KMS-11 (cell line): ENCODE data around the gene ADCY7.

Experiments used
- H2AFZ ChIP-seq: fragments of 200-600 bp; sonication (generic); 2 replicates; pipeline ENCODE4 v1.6.1; 2016; ENCODE audit warnings: antibody characterized with exemption, mixed run types, low read depth
- H3K27ac ChIP-seq: fragments of 200-600 bp; sonication (generic); 2 replicates; pipeline ENCODE4 v1.6.1; 2016; ENCODE audit warnings: mild to moderate bottlenecking, mixed run types
- H3K27me3 ChIP-seq: fragments of 200-600 bp; sonication (generic); 2 replicates; pipeline ENCODE4 v1.6.1; 2017; ENCODE audit warnings: mild to moderate bottlenecking, low read depth, mixed run types, moderate library complexity; ENCODE audit not compliant: insufficient read depth
- H3K36me3 ChIP-seq: fragments of 200-600 bp; sonication (generic); 2 replicates; pipeline ENCODE4 v1.6.1; 2017; ENCODE audit warnings: mild to moderate bottlenecking, mixed run types; ENCODE audit not compliant: insufficient read depth
- H3K4me1 ChIP-seq: fragments of 200-600 bp; sonication (generic); 2 replicates; pipeline ENCODE4 v1.6.1; 2016; ENCODE audit warnings: mild to moderate bottlenecking, low read depth, mixed run types; ENCODE audit not compliant: poor library complexity, severe bottlenecking
- H3K4me2 ChIP-seq: fragments of 200-600 bp; sonication (generic); 2 replicates; pipeline ENCODE4 v1.7.0; 2016; ENCODE audit warnings: mild to moderate bottlenecking, mixed run types
- H3K4me3 ChIP-seq: fragments of 200-600 bp; sonication (generic); IDR thresholded peaks from 2 replicates; pipeline ENCODE4 v1.6.1; 2017; ENCODE audit warnings: low read depth, low read length, mixed read lengths; ENCODE audit not compliant: insufficient read depth
- H3K79me2 ChIP-seq: fragments of 200-600 bp; sonication (generic); 2 replicates; pipeline ENCODE4 v1.6.1; 2016; ENCODE audit warnings: low read depth, mixed run types; ENCODE audit not compliant: insufficient read depth
- H3K9ac ChIP-seq: fragments of 200-600 bp; sonication (generic); 2 replicates; pipeline ENCODE4 v1.6.1; 2016; ENCODE audit warnings: mild to moderate bottlenecking, mixed run types
- H4K20me1 ChIP-seq: fragments of 200-600 bp; sonication (generic); 2 replicates; pipeline ENCODE4 v1.6.1; 2016; ENCODE audit warnings: mild to moderate bottlenecking, mixed run types; ENCODE audit not compliant: insufficient read depth
- CTCF ChIP-seq: fragments of 200-600 bp; sonication (generic); conservative IDR thresholded peaks from 2 replicates; pipeline ENCODE4 v1.6.1; 2017; ENCODE audit warnings: low read depth, mild to moderate bottlenecking, antibody characterized with exemption, low read length, moderate library complexity, mixed read lengths

The ADCY7 gene

GRCh38 chr16:50332599-50332998 is 66.2 kb downstream of the ADCY7 start:
- Histone ChIP-seq H3K36me3 (no peaks in the 10 kb centered on the region), H3K4me1 (peaks cover 7% of the 10 kb centered on the region), H3K4me3 (no peak overlapping the region), H2AFZ (no peak overlapping the region), H3K9ac (no peak overlapping the region), H3K79me2 (0 out of 2 replicates have a peak, but pooled peaks cover 4% of the 10 kb centered on the region), H3K4me2 (no peak overlapping the region), H3K27ac (no peak overlapping the region), H4K20me1 (no peaks in the 10 kb centered on the region), H3K27me3 (no peaks in the 10 kb centered on the region)
- no peak for TF ChIP-seq CTCF

GRCh38 chr16:50334106-50334975 is 68.0 kb downstream of the ADCY7 start:
- Histone ChIP-seq H2AFZ (no peak overlapping the region), H4K20me1 (no peaks in the 10 kb centered on the region), H3K4me2 (no peak overlapping the region), H3K27ac (no peak overlapping the region), H3K4me1 (no peaks in the 10 kb centered on the region), H3K36me3 (no peaks in the 10 kb centered on the region), H3K27me3 (no peaks in the 10 kb centered on the region), H3K79me2 (0 out of 2 replicates have a peak, but pooled peaks cover 4% of the 10 kb centered on the region), H3K9ac (no peak overlapping the region), H3K4me3 (no peak overlapping the region)
- TF ChIP-seq CTCF = no peak

- Histone ChIP-seq H2AFZ (no peak overlapping the region), H3K9ac (no peak overlapping the region), H3K4me3 (no peak overlapping the region), H3K27ac (no peak overlapping the region), H3K36me3 (no peaks in the 10 kb centered on the region), H4K20me1 (no peaks in the 10 kb centered on the region), H3K27me3 (no peaks in the 10 kb centered on the region), H3K4me2 (no peak overlapping the region), H3K79me2 (0 out of 2 replicates have a peak, but pooled peaks cover 4% of the 10 kb centered on the region), H3K4me1 (no peaks in the 10 kb centered on the region)
- TF ChIP-seq CTCF = no peak
Measured at GRCh38 chr16:50335196-50335958, 69.0 kb downstream of the ADCY7 start.

GRCh38 chr16:50336884-50337283 is 70.5 kb downstream of the ADCY7 start:
- H3K27ac ChIP-seq = no peak overlapping the region
- H3K4me2 ChIP-seq = no peak overlapping the region
- no peak overlapping the region for H3K9ac ChIP-seq
- H3K4me1 ChIP-seq = no peaks in the 10 kb centered on the region
- H4K20me1 ChIP-seq = no peaks in the 10 kb centered on the region
- no peaks in the 10 kb centered on the region for H3K79me2 ChIP-seq
- no peak for TF ChIP-seq CTCF
- no peak overlapping the region for H3K4me3 ChIP-seq
- H3K27me3 ChIP-seq = no peaks in the 10 kb centered on the region
- no peak overlapping the region for H2AFZ ChIP-seq
- H3K36me3 ChIP-seq = no peaks in the 10 kb centered on the region
